DOHH2 (cell line): ENCODE data around the gene COL5A1.

ENCODE experiments used
- H3F3A ChIP-seq: fragments of 200-600 bp; sonication (generic), shearing (Covaris generic); 2 replicates; pipeline ENCODE4 v1.6.0; 2016; ENCODE audit warnings: antibody characterized with exemption, mild to moderate bottlenecking; ENCODE audit not compliant: control insufficient read depth, insufficient read depth
- H3K27ac ChIP-seq: fragments of 200-600 bp; sonication (generic); 2 replicates; pipeline ENCODE4 v1.5.1; 2014; ENCODE audit warnings: low read depth, mild to moderate bottlenecking, low read length, moderate library complexity
- H3K27me3 ChIP-seq: fragments of 200-600 bp; sonication (generic); 2 replicates; pipeline ENCODE4 v1.6.1; 2014; ENCODE audit warnings: mild to moderate bottlenecking, low read length, mixed read lengths; ENCODE audit not compliant: control insufficient read depth
- H3K36me3 ChIP-seq: fragments of 200-600 bp; sonication (generic); 2 replicates; pipeline ENCODE4 v1.6.1; 2014; ENCODE audit warnings: mild to moderate bottlenecking, low read length, moderate library complexity, mixed read lengths; ENCODE audit not compliant: control insufficient read depth
- H3K4me1 ChIP-seq: fragments of 200-600 bp; sonication (generic); 2 replicates; pipeline ENCODE4 v1.6.1; 2014; ENCODE audit warnings: mild to moderate bottlenecking, low read length, mixed read lengths; ENCODE audit not compliant: control insufficient read depth
- H3K4me2 ChIP-seq: fragments of 200-600 bp; sonication (generic); 2 replicates; pipeline ENCODE4 v1.6.0; 2014; ENCODE audit warnings: mild to moderate bottlenecking, low read length, moderate library complexity
- H3K4me3 ChIP-seq: fragments of 200-600 bp; sonication (generic); 2 replicates; pipeline ENCODE4 v1.5.1; 2014; ENCODE audit warnings: mild to moderate bottlenecking, low read length, mixed read lengths
- H3K79me2 ChIP-seq: fragments of 200-600 bp; sonication (generic); 2 replicates; pipeline ENCODE4 v1.6.1; 2014; ENCODE audit warnings: mild to moderate bottlenecking, low read length, mixed read lengths; ENCODE audit not compliant: control insufficient read depth
- H3K9me2 ChIP-seq: fragments of 200-600 bp; sonication (generic); replicated peaks from 2 replicates; pipeline ENCODE4 v1.6.1; 2014; ENCODE audit warnings: mild to moderate bottlenecking, low read length, mixed read lengths; ENCODE audit not compliant: control insufficient read depth
- H3K9me3 ChIP-seq: fragments of 200-600 bp; sonication (generic); 2 replicates; pipeline ENCODE4 v1.6.1; 2014; ENCODE audit warnings: antibody characterized with exemption, low read length, mixed read lengths; ENCODE audit not compliant: control insufficient read depth, insufficient read depth
- H4K20me1 ChIP-seq: fragments of 200-600 bp; sonication (generic); 2 replicates; pipeline ENCODE4 v1.6.0; 2014; ENCODE audit warnings: low read depth, mild to moderate bottlenecking, antibody characterized with exemption, low read length, moderate library complexity; ENCODE audit not compliant: control insufficient read depth, insufficient read depth
- CTCF ChIP-seq: fragments of 200-600 bp; sonication (generic); IDR thresholded peaks from one replicate; pipeline ENCODE4 v1.5.1; 2014; ENCODE audit warnings: antibody characterized with exemption, mild to moderate bottlenecking, low read depth, low read length; ENCODE audit not compliant: poor library complexity, severe bottlenecking
- EZH2phosphoT487 ChIP-seq: fragments of 200-600 bp; sonication (generic); IDR thresholded peaks from 2 replicates; pipeline ENCODE4 v1.6.1; 2017; ENCODE audit warnings: borderline replicate concordance, mild to moderate bottlenecking, antibody characterized with exemption, low read length, moderate library complexity, mixed read lengths

COL5A1 gene

GRCh38 chr9:134760750-134761420, 119.3 kb downstream of the COL5A1 start:
- Histone ChIP-seq H3K79me2 (no peaks in the 10 kb centered on the region), H3K4me2 (no peak overlapping the region), H3K27ac (no peak overlapping the region), H3K9me3 (peaks cover 22% of the 10 kb centered on the region; the same call in 1 of the 2 replicates), H3K9me2 (no peaks in the 10 kb centered on the region), H3F3A (peaks cover 2% of the 10 kb centered on the region; the same call in 1 of the 2 replicates), H3K4me1 (peaks cover 2% of the 10 kb centered on the region), H3K4me3 (no peak overlapping the region), H3K36me3 (no peaks in the 10 kb centered on the region), H3K27me3 (no peaks in the 10 kb centered on the region), H4K20me1 (no peaks in the 10 kb centered on the region)
- no peak for TF ChIP-seq CTCF
- TF ChIP-seq EZH2phosphoT487: no peak

GRCh38 chr9:134764473-134765269, 123.1 kb downstream of the COL5A1 start:
- Histone ChIP-seq H3K9me2 (no peaks in the 10 kb centered on the region), H3K27me3 (no peaks in the 10 kb centered on the region), H4K20me1 (no peaks in the 10 kb centered on the region), H3K4me2 (no peak overlapping the region), H3K4me1 (peaks cover 13% of the 10 kb centered on the region), H3K79me2 (no peaks in the 10 kb centered on the region), H3F3A (peaks cover 2% of the 10 kb centered on the region; the same call in 1 of the 2 replicates), H3K9me3 (peaks cover 17% of the 10 kb centered on the region; the same call in 1 of the 2 replicates), H3K27ac (no peak overlapping the region), H3K36me3 (no peaks in the 10 kb centered on the region), H3K4me3 (no peak overlapping the region)
- TF ChIP-seq CTCF (no peak), EZH2phosphoT487 (no peak)

- TF ChIP-seq CTCF: no peak
- no peak for TF ChIP-seq EZH2phosphoT487
- no peak overlapping the region for H3K27ac ChIP-seq
- H3F3A ChIP-seq: no peaks in the 10 kb centered on the region
- H3K4me2 ChIP-seq: no peak overlapping the region
- no peak overlapping the region for H3K4me3 ChIP-seq
- H4K20me1 ChIP-seq: no peaks in the 10 kb centered on the region
- no peaks in the 10 kb centered on the region for H3K36me3 ChIP-seq
- H3K27me3 ChIP-seq: no peaks in the 10 kb centered on the region
- no peaks in the 10 kb centered on the region for H3K9me2 ChIP-seq
- no peaks in the 10 kb centered on the region for H3K79me2 ChIP-seq
- peaks cover 13% of the 10 kb centered on the region for H3K4me1 ChIP-seq
- peaks cover 6% of the 10 kb centered on the region; the same call in 1 of the 2 replicates for H3K9me3 ChIP-seq
Measured at GRCh38 chr9:134765785-134766184, 124.2 kb downstream of the COL5A1 start.
